C4-2B (cell line): ENCODE results near the gene CALHM6.
"Not testable (repeated sequence)": the region's sequence is repeated elsewhere in the genome, so short reads cannot be mapped to it uniquely, and the experiment has no call there.

ENCODE experiments used
- H3K27ac ChIP-seq: fragments of 450-650 bp; 2 replicates; pipeline ENCODE4 v1.5.1; 2017
- CTCF ChIP-seq: fragments of 450-650 bp; conservative IDR thresholded peaks from 2 replicates; pipeline ENCODE4 v1.5.1; 2017; ENCODE audit warnings: mild to moderate bottlenecking
- ZFX ChIP-seq: fragments of 450-650 bp; IDR thresholded peaks from 2 replicates; pipeline ENCODE4 v1.6.1; 2017

CALHM6 gene

GRCh38 chr6:116482780-116483179 lies 21.6 kb downstream of the CALHM6 start:
- no peak overlapping the region for H3K27ac ChIP-seq
- TF ChIP-seq CTCF, result no peak
- TF ChIP-seq ZFX, result no peak

- no peak overlapping the region for H3K27ac ChIP-seq
- no peak for TF ChIP-seq ZFX
- no peak for TF ChIP-seq CTCF
Measured at GRCh38 chr6:116483616-116484015, 22.4 kb downstream of the CALHM6 start.

GRCh38 chr6:116485559-116486184 lies 24.5 kb downstream of the CALHM6 start:
- no peak overlapping the region for H3K27ac ChIP-seq
- TF ChIP-seq CTCF (no peak), ZFX (no peak)

- H3K27ac ChIP-seq, result no peak overlapping the region
- TF ChIP-seq ZFX (no peak), CTCF (no peak)
Measured at GRCh38 chr6:116491610-116492330, 30.6 kb downstream of the CALHM6 start.

GRCh38 chr6:116492331-116493067 lies 31.3 kb downstream of the CALHM6 start:
- no peak overlapping the region for H3K27ac ChIP-seq
- TF ChIP-seq ZFX, result no peak
- TF ChIP-seq CTCF, result no peak

- not testable (repeated sequence) for H3K27ac ChIP-seq
Measured at GRCh38 chr6:116495161-116495560, 34.0 kb downstream of the CALHM6 start.

- H3K27ac ChIP-seq, result no peak overlapping the region
- no peak for TF ChIP-seq CTCF
- no peak for TF ChIP-seq ZFX
Measured at GRCh38 chr6:116497113-116497676, 36.0 kb downstream of the CALHM6 start.
